ENCODE results near the gene MRPL4.
"Not testable (repeated sequence)": the region's sequence is repeated elsewhere in the genome, so short reads cannot be mapped to it uniquely, and the experiment has no call there.

The MRPL4 gene

GRCh38 chr19:10235003-10235402, 17.0 kb upstream of the MRPL4 start:
- no peak overlapping the region for H3K4me3 ChIP-seq (ENCODE audit: low read length, poor library complexity, severe bottlenecking)
- H2AFZ ChIP-seq (ENCODE audit: low read length): no peak overlapping the region
- no peaks in the 10 kb centered on the region for H4K20me1 ChIP-seq (ENCODE audit: insufficient read depth, low read length, poor library complexity, severe bottlenecking)
- no peaks in the 10 kb centered on the region for H3K9me2 ChIP-seq (replicated peaks; ENCODE audit: low read depth, low read length)
- no peak overlapping the region for H3K9ac ChIP-seq (ENCODE audit: low read depth, low read length, poor library complexity, severe bottlenecking)
- no peaks in the 10 kb centered on the region for H3K36me3 ChIP-seq (ENCODE audit: insufficient read depth, low read length)
- peaks cover 25% of the 10 kb centered on the region for H3K4me1 ChIP-seq (ENCODE audit: insufficient read depth, low read length, poor library complexity, severe bottlenecking)
- peaks cover 8% of the 10 kb centered on the region; the same call in 1 of the 2 replicates for H3K79me2 ChIP-seq (ENCODE audit: insufficient read depth, low read length)
- H3K27me3 ChIP-seq (ENCODE audit: insufficient read depth, low read length, poor library complexity, severe bottlenecking): no peaks in the 10 kb centered on the region
- no peaks in the 10 kb centered on the region for H3K9me3 ChIP-seq (ENCODE audit: insufficient read depth, low read depth, low read length)
- no peak for TF ChIP-seq EZH2phosphoT487 (IDR thresholded peaks at IDR 0.05; ENCODE audit: borderline replicate concordance)
- no peak for TF ChIP-seq CTCF (conservative IDR thresholded peaks at IDR 0.05; ENCODE audit: low read length)
- no peak overlapping the region for H3K4me2 ChIP-seq (ENCODE audit: low read depth, low read length, poor library complexity, severe bottlenecking)
- H3F3A ChIP-seq (ENCODE audit: low read depth): no peaks in the 10 kb centered on the region; the same call in 1 of the 2 replicates

- H3F3A ChIP-seq (ENCODE audit: low read depth); H4K20me1 ChIP-seq (ENCODE audit: insufficient read depth, low read length, poor library complexity, severe bottlenecking); H3K36me3 ChIP-seq (ENCODE audit: insufficient read depth, low read length); H3K27me3 ChIP-seq (ENCODE audit: insufficient read depth, low read length, poor library complexity, severe bottlenecking); H3K9me2 ChIP-seq (replicated peaks; ENCODE audit: low read depth, low read length); H3K9me3 ChIP-seq (ENCODE audit: insufficient read depth, low read depth, low read length); H3K79me2 ChIP-seq (ENCODE audit: insufficient read depth, low read length); H2AFZ ChIP-seq (ENCODE audit: low read length): not testable (repeated sequence)
- Histone ChIP-seq H3K9ac (ENCODE audit: low read depth, low read length, poor library complexity, severe bottlenecking) (peak overlapping the region; percentile 68), H3K4me1 (ENCODE audit: insufficient read depth, low read length, poor library complexity, severe bottlenecking) (peaks cover 21% of the 10 kb centered on the region), H3K4me2 (ENCODE audit: low read depth, low read length, poor library complexity, severe bottlenecking) (peak overlapping the region; percentile 83), H3K4me3 (ENCODE audit: low read length, poor library complexity, severe bottlenecking) (peak overlapping the region; percentile 75)
Measured at GRCh38 chr19:10235409-10235808, 16.6 kb upstream of the MRPL4 start.

- Histone ChIP-seq H3F3A (ENCODE audit: low read depth) (no peaks in the 10 kb centered on the region; the same call in 1 of the 2 replicates), H3K4me1 (ENCODE audit: insufficient read depth, low read length, poor library complexity, severe bottlenecking) (peaks cover 14% of the 10 kb centered on the region)
Measured at GRCh38 chr19:10237702-10238101, 14.3 kb upstream of the MRPL4 start.

More at GRCh38 chr19:10237702-10238101, 14.3 kb upstream of the MRPL4 start:
- Histone ChIP-seq H3K27me3 (ENCODE audit: insufficient read depth, low read length, poor library complexity, severe bottlenecking) (no peaks in the 10 kb centered on the region), H3K9me3 (ENCODE audit: insufficient read depth, low read depth, low read length) (no peaks in the 10 kb centered on the region), H3K9me2 (replicated peaks; ENCODE audit: low read depth, low read length) (no peaks in the 10 kb centered on the region), H4K20me1 (ENCODE audit: insufficient read depth, low read length, poor library complexity, severe bottlenecking) (no peaks in the 10 kb centered on the region), H3K9ac (ENCODE audit: low read depth, low read length, poor library complexity, severe bottlenecking) (no peak overlapping the region), H3K79me2 (ENCODE audit: insufficient read depth, low read length) (no peaks in the 10 kb centered on the region), H3K4me2 (ENCODE audit: low read depth, low read length, poor library complexity, severe bottlenecking) (no peak overlapping the region), H2AFZ (ENCODE audit: low read length) (no peak overlapping the region), H3K4me3 (ENCODE audit: low read length, poor library complexity, severe bottlenecking) (no peak overlapping the region), H3K36me3 (ENCODE audit: insufficient read depth, low read length) (no peaks in the 10 kb centered on the region)
- no peak for TF ChIP-seq CTCF (conservative IDR thresholded peaks at IDR 0.05; ENCODE audit: low read length)
- TF ChIP-seq EZH2phosphoT487 (IDR thresholded peaks at IDR 0.05; ENCODE audit: borderline replicate concordance): no peak
